Right ventricle myocardium inferior (tissue), 1 donor: ENCODE measurements around the gene NELL1. TPM values are rescaled to one million over a fixed set of nuclear protein-coding genes. Genes with fewer than 3 reads are reported as not detected.
"Not testable (repeated sequence)": the region's sequence is repeated elsewhere in the genome, so short reads cannot be mapped to it uniquely, and the experiment has no call there.

Source experiments
- ATAC-seq: fragments of 200-7000 bp; cut with Tn5 transposase; one replicate; pipeline ENCODE4 v1.9.1; 2020; ENCODE audit warnings: mild to moderate bottlenecking, moderate library complexity
- DNase-seq: peaks from one replicate; pipeline ENCODE4 v3.0.0; 2021; ENCODE audit errors: missing footprints
- intact Hi-C: fragments of 100-400 bp; cut with DNase I; formaldehyde crosslinking; loops from one replicate; pipeline ENCODE4 v1.11.0; 2022
- total RNA-seq: library from RNA; stranded (reverse); fragmentation: NEBNext Ultra II Directional; extraction: Animal tissue kit (Norgen Biotek cat#: 25700); gene quantifications from one replicate; pipeline ENCODE4 v1.2.1, GENCODE V29; 2021
- donor health status: DM: no; HTN: yes; CAD: no; lungs with severe emphysema.

NELL1 gene
- total RNA-seq, 1 donor from 2014 or later: not detected

DNA sequence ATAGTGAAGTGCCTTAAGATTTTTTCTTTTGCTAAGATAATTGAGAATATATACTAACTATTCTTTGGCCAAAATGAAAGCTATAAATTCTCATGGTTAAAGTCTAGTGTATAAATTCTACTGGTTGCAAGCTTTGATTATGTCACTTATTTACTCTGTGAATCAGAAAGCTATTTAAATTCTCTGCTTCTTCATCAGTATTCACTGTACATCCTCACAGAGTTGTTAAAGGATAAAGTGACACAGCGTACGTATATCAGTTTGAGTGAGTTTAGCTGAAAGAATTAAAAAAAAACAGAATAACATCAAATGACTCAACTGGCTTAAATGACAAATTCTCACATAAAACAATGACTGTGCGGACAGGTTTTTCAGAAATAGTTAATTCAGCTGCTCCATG is 453.1 kb downstream of the NELL1 start:
- intact Hi-C loops: no loop called here
- ATAC-seq (no peak), DNase-seq (no peak)

DNA sequence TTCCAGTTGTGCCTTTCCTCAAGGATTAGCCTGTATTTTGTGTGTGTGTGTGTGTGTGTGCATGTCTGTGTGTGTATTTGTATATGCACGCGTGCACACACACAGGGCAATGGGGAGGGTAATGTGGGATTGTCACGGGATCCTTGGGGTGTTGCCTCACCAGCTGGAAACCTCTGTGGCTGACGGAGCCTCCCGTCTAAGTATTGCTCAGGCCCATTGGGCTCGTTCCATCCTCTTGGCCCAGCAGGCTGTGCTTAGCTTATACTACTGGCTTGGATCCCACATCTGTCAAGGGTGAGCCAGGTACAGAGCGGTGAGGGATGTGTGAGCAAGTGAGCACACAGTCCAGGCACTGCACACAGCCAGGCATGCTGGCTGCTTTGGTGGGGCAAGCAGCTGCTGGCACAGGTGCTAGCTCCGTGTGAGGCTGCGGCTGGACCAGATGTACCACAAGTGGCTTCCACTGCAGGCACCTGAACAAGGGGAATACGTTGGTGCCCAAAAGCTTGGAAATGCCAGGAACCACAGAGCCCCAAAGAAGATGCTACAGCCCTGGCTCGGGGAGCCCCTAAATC is 462.8 kb downstream of the NELL1 start:
- intact Hi-C loops: no loop called here
- DNase-seq (no peak), ATAC-seq (no peak)

- intact Hi-C loops: no loop called here
- ATAC-seq: no peak
Measured at GRCh38 chr11:21133244-21133643, 463.9 kb downstream of the NELL1 start.

DNA sequence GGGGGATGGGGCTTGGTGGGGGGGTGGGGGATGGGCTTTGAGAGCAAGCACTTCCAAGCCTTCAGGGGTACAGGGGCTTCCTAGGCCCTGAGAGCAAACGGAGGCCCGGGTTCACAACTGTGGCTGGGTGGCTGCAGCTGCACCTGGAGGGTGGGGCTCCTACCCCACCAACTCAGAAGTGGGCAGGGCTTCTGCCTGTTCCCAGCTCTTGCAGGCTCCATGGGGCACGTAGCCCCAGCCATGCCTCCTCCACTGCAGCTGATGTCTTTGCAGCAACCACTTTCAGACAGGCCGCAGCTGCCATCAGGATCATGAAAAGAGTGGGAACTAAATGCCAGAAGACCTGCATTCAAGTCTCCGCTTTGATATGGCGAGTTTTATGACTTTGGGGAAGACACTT is 464.3 kb downstream of the NELL1 start:
- no peak for DNase-seq
- ATAC-seq: no peak
- intact Hi-C loops: no loop called here

More at GRCh38 chr11:21133244-21133643, 463.9 kb downstream of the NELL1 start:
- DNase-seq: peak; percentile 45

GRCh38 chr11:21137803-21138202 is 468.4 kb downstream of the NELL1 start:
- intact Hi-C loops: no loop called here
- DNase-seq (no peak), ATAC-seq (no peak)

DNA sequence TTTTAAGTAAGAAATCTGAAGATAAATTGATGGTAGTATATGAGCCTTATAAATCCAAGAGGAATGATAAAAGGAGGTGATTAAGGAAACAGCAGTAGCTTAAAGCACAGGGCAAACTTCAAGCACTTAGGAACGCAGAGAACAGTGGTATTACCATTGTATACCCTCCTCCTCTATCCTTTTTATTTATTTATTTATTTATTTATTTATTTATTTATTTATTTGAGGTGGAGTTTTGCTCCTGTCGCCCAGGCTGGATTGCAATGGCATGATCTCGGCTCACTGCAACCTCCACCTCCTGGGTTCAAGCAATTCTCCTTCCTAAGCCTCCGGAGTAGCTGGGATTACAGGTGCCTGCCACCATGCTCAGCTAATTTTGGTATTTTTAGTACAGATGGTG is 472.2 kb downstream of the NELL1 start:
- DNase-seq, ATAC-seq, intact Hi-C loops: not testable (repeated sequence)

DNA sequence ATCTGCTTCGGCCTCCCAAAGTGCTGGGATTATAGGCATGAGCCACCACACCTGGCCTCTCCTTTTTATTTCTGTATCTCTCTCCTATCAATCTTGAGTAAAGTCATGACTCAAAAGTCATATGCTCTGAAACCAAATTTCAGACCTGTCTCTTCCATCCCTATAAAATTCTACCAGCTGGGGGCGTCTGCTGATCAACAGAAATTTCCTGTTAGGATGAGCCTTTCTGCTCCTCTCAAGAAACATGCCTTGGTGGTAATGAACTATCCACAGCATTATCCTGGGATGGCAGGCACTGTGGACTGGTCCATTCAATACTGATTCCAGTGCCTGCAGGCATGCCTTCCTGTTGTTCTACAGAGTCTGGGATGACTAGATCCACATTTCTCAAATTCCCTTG is 472.6 kb downstream of the NELL1 start:
- ATAC-seq (no peak), DNase-seq (no peak)
- intact Hi-C loops: no loop called here

DNA sequence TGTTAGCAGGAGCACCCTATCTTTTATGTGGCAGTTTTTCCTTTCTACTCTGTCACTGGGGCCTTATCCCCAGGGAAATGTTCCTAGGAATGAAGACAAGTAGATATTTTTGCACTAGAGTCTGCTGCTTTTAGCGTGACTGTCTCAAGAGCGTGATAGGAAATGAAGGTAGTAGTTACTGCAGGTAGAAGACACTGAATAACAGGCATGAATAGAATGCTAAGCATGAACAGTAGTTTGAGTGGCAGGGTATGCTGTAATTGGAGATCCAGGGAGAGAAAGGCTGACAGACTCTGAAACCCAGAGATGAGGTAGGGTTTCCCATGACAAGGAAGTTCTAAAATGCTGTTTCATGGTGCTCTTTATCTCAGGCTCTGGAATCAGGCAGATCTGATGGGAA is 475.1 kb downstream of the NELL1 start:
- intact Hi-C loops: no loop called here
- ATAC-seq: no peak
- no peak for DNase-seq

GRCh38 chr11:21148376-21148775 is 479.0 kb downstream of the NELL1 start:
- intact Hi-C loops: no loop called here
- DNase-seq (no peak), ATAC-seq (no peak)

GRCh38 chr11:21160140-21160539 is 490.8 kb downstream of the NELL1 start:
- ATAC-seq (no peak), DNase-seq (no peak)

GRCh38 chr11:21169639-21170038 is 500.3 kb downstream of the NELL1 start:
- ATAC-seq (no peak), DNase-seq (no peak)
- intact Hi-C loops: no loop called here

More at GRCh38 chr11:21160140-21160539, 490.8 kb downstream of the NELL1 start:
- intact Hi-C loops: no loop called here

GRCh38 chr11:21173476-21173875 is 504.1 kb downstream of the NELL1 start:
- intact Hi-C loops: no loop called here
- DNase-seq: no peak
- no peak for ATAC-seq

- ATAC-seq: no peak
- intact Hi-C loops: no loop called here
- DNase-seq: no peak
Measured at GRCh38 chr11:21174781-21175180, 505.4 kb downstream of the NELL1 start.

- intact Hi-C loops: no loop called here
- no peak for DNase-seq
- no peak for ATAC-seq
Measured at GRCh38 chr11:21177379-21177778, 508.0 kb downstream of the NELL1 start.

DNA sequence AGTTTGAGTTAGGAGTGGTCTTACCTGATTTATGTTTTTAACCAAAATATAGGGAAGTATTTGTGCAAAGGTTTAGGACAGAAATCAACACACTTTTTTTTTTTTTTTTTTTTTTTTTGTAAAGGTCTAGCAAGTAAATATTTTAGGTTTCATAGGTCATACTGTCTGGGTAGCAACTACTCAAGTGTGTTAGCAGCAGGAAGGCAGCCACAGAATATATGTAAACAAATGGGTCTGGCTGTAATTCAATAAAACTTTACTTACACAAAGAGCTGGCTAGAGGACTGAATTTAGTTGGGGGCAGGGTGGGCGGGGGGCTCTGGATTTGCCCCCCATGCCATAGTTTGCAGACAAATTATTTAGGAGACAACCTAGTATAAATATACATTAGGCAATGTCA is 510.4 kb downstream of the NELL1 start:
- ATAC-seq: no peak
- intact Hi-C loops: no loop called here
- no peak for DNase-seq

DNA sequence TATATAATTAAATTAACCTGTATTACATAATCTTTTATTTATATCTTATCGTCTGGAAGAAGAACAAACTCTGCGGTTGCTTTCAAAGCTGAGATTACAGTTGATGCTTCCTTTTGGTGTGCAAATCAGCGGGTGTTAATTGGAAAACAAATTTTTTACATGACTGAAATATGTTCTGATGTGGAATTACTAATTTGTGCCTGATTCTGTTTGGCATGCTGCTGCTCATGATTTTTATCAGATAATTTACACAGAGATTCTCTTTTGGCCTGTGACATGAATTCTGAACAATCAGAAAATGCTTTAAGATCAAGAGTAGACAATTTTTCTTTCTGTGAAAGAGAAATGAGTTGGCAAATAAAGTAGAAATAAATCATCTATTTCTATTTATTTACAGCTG is 510.8 kb downstream of the NELL1 start:
- no peak for DNase-seq
- intact Hi-C loops: no loop called here
- no peak for ATAC-seq

DNA sequence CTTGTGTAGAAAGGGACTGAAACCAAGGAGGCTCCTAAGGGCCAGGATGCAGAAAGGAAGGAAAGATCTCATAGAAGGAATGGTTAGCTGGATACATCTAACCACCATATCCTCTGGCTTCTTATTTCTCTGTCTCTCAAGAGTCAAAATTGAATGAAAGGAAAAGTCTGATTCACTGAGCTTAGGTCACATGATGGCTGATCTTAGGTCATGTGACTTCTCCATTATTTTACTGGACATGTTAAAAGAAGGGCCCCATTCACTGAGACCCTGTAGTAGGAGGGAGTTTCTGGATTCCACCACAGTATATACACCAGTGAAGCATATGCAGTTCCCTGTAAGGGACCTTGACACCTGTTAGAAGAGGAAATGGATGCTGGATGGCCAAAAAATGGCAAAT is 516.6 kb downstream of the NELL1 start:
- no peak for ATAC-seq

DNA sequence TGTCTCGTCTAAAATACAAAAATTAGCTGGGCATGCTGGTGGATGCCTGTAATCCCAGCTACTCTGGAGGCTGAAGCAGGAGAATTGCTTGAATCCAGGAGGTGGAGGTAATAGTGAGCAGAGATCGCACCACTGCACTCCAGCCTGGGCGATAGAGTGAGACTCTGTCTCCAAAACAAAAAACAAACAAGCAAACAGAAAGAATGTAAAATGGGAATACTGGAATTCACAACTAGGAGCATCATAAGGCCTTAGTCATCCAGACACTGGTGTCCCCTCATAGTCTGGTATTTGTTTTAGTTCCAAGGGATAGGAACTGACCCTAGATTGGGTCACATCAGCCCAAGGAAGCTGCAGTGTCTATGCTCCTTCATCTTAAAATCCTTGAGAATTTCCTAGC is 520.8 kb downstream of the NELL1 start:
- intact Hi-C loops: no loop called here
- DNase-seq (no peak), ATAC-seq (no peak)

More for the DNA sequence above, 516.6 kb downstream of the NELL1 start:
- DNase-seq: no peak
- intact Hi-C loops: no loop called here

DNA sequence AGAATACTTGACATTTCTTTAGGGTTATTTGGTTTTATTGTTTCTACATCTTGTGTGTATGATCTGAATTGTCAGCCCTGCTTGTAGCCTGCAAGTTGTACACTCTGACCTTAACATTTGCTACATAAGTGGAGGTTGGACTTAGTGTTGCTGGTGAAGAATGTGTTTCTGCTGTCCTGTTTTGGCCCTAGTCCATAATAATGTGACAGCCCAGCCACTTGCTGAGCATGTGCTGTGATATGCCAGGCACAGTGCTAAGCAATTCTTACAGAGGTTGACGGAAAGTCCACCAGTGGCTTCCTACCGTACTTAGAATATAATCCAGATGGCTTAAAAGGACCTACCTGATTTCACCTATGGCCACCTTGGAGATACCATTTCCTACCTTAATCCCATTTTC is 526.6 kb downstream of the NELL1 start:
- DNase-seq (no peak), ATAC-seq (peak; percentile 50)
- intact Hi-C loops: no loop called here

DNA sequence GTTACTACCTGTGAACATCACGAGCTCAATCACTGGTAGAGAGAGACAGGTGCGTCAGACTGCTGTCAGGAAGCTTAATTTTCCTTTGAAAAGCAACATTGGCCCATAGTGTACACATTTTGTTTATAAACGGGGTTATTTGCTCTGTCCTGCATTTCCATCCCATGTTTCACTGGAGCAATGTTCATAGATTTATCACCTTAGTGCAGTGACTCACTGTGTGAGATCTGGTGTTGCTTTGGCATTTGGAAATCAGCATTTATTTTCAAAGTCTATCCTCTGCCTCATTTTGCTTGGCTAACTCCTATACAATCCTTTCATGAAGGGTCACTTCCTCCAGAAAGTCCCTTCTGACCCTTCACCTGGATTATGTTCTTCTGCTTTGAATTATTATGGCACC is 529.1 kb downstream of the NELL1 start:
- intact Hi-C loops: no loop called here
- DNase-seq (no peak), ATAC-seq (no peak)

GRCh38 chr11:21205205-21205604 is 535.8 kb downstream of the NELL1 start:
- intact Hi-C loops: no loop called here
- ATAC-seq (no peak), DNase-seq (no peak)
